Epithelial cell of proximal tubule (primary cell): Measurements from ENCODE around the gene FAM193B. TPM values are rescaled to one million over a fixed set of nuclear protein-coding genes. Genes with fewer than 3 reads are reported as not detected.
"Not testable (repeated sequence)": the region's sequence is repeated elsewhere in the genome, so short reads cannot be mapped to it uniquely, and the experiment has no call there.

Source experiments
- DNase-seq: peaks from one replicate; pipeline ENCODE4 v3.0.0-alpha.2; 2011; ENCODE audit warnings: low read depth
- H3K4me3 ChIP-seq: 2 replicates; pipeline ENCODE4 v1.5.1; 2011; ENCODE audit warnings: low read depth, mild to moderate bottlenecking, low read length
- CTCF ChIP-seq: conservative IDR thresholded peaks from 2 replicates; pipeline ENCODE4 v1.5.1; 2012; ENCODE audit warnings: low read depth, mild to moderate bottlenecking, low read length
- total RNA-seq: library from RNA; depleted of rRNA; stranded (reverse); fragments of >200 nt; gene quantifications from 2 replicates; pipeline ENCODE4 v1.2.3, GENCODE V29; 2015

The FAM193B gene
- total RNA-seq, 1 donor from 2014 or later, result 36.4 TPM

DNA sequence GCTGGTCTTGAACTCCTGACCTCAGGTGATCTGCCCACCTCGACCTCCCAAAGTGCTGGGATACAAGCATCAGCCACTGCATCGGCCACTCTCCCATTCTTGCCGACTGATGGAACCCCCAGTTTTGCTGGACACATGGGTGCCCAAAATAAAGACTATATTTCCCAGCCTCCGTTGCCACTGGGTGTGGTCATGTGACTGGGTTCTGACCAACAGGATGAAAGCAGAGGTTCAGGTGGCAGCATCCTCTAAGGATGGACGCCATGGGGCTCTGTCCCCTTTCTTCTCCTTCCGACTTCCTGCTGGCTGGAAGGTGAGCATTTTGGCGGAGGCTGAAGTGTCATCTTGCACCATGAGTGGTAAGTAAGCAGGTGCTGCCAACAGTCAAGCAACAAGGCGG, 67.2 kb downstream of the FAM193B start:
- DNase-seq, result no peak
- TF ChIP-seq CTCF, result no peak
- no peak overlapping the region for H3K4me3 ChIP-seq

GRCh38 chr5:177486256-177486655, 68.1 kb downstream of the FAM193B start:
- TF ChIP-seq CTCF, result no peak
- DNase-seq, result no peak
- H3K4me3 ChIP-seq, result no peak overlapping the region

DNA sequence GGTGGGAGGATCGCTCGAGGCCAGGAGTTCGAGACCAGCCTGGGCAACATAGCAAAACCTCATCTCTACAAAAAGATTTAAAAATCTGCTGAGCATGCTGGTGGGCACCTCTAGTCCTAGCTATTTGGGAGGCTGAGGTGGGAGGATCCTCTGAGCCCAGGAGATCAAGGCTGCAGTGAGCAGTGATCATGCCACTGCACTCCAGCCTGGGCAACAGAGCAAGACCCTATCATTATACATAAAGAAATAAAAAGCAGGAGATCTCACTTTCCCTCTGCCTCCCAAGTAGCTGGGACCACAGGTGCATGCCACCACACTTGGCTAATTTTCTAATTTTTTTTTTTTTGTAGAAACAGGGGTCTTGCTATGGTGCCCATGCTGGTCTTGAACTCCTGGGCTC, 68.6 kb downstream of the FAM193B start:
- H3K4me3 ChIP-seq, DNase-seq: not testable (repeated sequence)

DNA sequence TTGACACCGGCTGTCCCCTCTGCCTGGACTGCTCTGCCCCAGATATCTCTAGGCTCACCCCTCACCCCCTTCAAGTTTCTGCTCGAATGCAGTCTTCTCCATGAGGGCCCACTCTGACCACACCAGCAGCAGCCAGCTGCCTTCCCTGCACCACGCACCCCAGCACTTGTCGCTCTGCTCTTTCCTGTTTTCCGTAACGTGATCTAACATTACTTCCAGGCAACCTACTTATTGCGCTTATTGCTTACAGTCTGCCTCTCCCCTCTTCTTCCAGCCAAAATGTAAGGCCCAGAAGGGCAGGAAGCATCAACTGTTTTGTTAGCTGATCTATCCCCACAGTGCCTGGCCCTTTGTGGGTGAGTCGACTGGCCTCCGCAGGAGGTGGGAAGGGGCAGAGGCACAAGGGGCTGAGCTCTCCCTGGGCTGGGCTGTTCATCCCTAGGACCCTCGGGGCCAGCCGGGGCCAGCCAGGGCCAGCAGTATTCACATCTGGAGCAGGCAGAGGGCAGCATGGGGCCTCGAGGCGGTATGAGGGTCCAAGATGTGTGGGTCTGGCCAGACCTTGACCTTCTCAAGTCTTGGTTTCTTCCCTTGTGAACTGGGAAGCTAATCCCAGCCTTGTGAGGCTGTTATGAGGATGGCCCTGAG, 69.3 kb downstream of the FAM193B start:
- TF ChIP-seq CTCF, result no peak
- DNase-seq, result no peak
- H3K4me3 ChIP-seq, result no peak overlapping the region

- no peak for TF ChIP-seq CTCF
- no peak for DNase-seq
- no peak overlapping the region for H3K4me3 ChIP-seq
These were observed 70.1 kb downstream of the FAM193B start for GRCh38 chr5:177483994-177484901.

DNA sequence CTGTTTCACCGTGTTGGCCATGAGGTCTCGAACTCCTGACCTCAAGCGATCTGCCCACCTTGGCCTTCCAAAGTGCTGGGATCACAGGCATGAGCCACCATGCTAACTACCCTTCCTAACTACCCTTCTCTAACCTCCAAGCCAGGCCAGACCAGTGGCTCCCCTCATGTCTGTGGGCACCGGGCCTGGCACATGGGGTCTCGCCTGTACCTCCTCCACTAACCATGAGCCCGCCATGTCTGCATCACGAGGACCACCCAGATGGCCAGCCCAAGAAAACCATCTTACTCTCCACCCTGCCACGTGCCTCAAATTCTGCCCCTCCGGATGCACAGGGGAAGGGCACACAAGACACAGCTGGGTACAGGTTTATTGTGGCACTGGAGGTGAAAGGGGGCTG, 71.3 kb downstream of the FAM193B start:
- TF ChIP-seq CTCF, result no peak
- no peak overlapping the region for H3K4me3 ChIP-seq
- DNase-seq, result no peak

GRCh38 chr5:177482359-177482795, 72.0 kb downstream of the FAM193B start:
- no peak for TF ChIP-seq CTCF
- H3K4me3 ChIP-seq, result no peak overlapping the region
- no peak for DNase-seq
